IMR-90 (cell line): ENCODE results near the gene ABHD12. TPM values are rescaled to one million over a fixed set of nuclear protein-coding genes. Genes with fewer than 3 reads are reported as not detected.

Experiments
- ATAC-seq: fragments of 200-7000 bp; cut with Tn5 transposase; 2 replicates; pipeline ENCODE4 v1.9.1; 2020; ENCODE audit warnings: low read depth, mild to moderate bottlenecking, moderate library complexity
- BruUV-seq: library from RNA; stranded (reverse); fragments of 400-500 nt; replicated peaks from 2 replicates; lab custom pipeline; 2021; lab: Mats Ljungman, UMichigan
- CTCF ChIA-PET: fragments of 300-600 bp; formaldehyde crosslinking; extraction: SDS; loops from one replicate; lab custom pipeline; 2021; ENCODE audit warnings: antibody characterized with exemption; lab: Yijun Ruan, JAX
- POLR2A ChIA-PET: fragments of 300-600 bp; sonication (Branson Sonifier 250); formaldehyde crosslinking; loops from one replicate; lab custom pipeline; 2022; ENCODE audit warnings: antibody characterized with exemption; ENCODE audit not compliant: unreplicated experiment; lab: Charles Lee
- DNase-seq: peaks from one replicate; pipeline ENCODE4 v3.0.0; 2013
- H2AFZ ChIP-seq: replicated peaks from 2 replicates; pipeline ENCODE3; 2013; ENCODE audit warnings: low read length, mild to moderate bottlenecking; ENCODE audit not compliant: poor library complexity
- H2AK5ac ChIP-seq: 2 replicates; pipeline ENCODE4 v1.6.1; 2013; ENCODE audit warnings: low read depth, low read length, inconsistent platforms
- H2AK9ac ChIP-seq: replicated peaks from 2 replicates; pipeline ENCODE3; 2013; ENCODE audit warnings: mild to moderate bottlenecking, low read depth, low read length, moderate library complexity; ENCODE audit not compliant: poor library complexity
- H2BK120ac ChIP-seq: 2 replicates; pipeline ENCODE4 v1.6.1; 2013; ENCODE audit warnings: low read depth, low read length, inconsistent platforms
- H2BK15ac ChIP-seq: 3 replicates; pipeline ENCODE4 v1.6.1; 2013; ENCODE audit warnings: low read depth, low read length, inconsistent platforms
- H2BK20ac ChIP-seq: 2 replicates; pipeline ENCODE4 v1.6.1; 2013; ENCODE audit warnings: low read depth, mild to moderate bottlenecking, inconsistent platforms, low read length, moderate library complexity
- H2BK5ac ChIP-seq: 2 replicates; pipeline ENCODE4 v1.6.1; 2013; ENCODE audit warnings: mild to moderate bottlenecking, low read depth, low read length, inconsistent platforms; ENCODE audit not compliant: poor library complexity, severe bottlenecking
- H3K14ac ChIP-seq: replicated peaks from 2 replicates; pipeline ENCODE4 v1.6.1; 2013; ENCODE audit warnings: low read depth, low read length, inconsistent platforms
- H3K18ac ChIP-seq: 2 replicates; pipeline ENCODE4 v1.6.1; 2013; ENCODE audit warnings: low read depth, low read length, control low read depth
- H3K23ac ChIP-seq: 2 replicates; pipeline ENCODE4 v1.6.1; 2013; ENCODE audit warnings: low read depth, low read length, inconsistent platforms
- H3K27ac ChIP-seq: 2 replicates; pipeline ENCODE4 v1.5.1; 2013; ENCODE audit warnings: mild to moderate bottlenecking, control low read depth, low read length; ENCODE audit not compliant: insufficient read depth
- H3K27me3 ChIP-seq: 2 replicates; pipeline ENCODE4 v1.6.1; 2013; ENCODE audit warnings: low read length; ENCODE audit not compliant: control insufficient read depth, insufficient read depth
- H3K36me3 ChIP-seq: 2 replicates; pipeline ENCODE4 v1.6.1; 2013; ENCODE audit warnings: low read length, mixed read lengths; ENCODE audit not compliant: control insufficient read depth, insufficient read depth
- H3K4ac ChIP-seq: 2 replicates; pipeline ENCODE4 v1.6.1; 2013; ENCODE audit warnings: low read depth, low read length, inconsistent platforms
- H3K4me1 ChIP-seq: 2 replicates; pipeline ENCODE4 v1.6.1; 2013; ENCODE audit warnings: low read length, mixed read lengths; ENCODE audit not compliant: control insufficient read depth, insufficient read depth
- H3K4me2 ChIP-seq: 2 replicates; pipeline ENCODE4 v1.6.1; 2013; ENCODE audit warnings: low read depth, mild to moderate bottlenecking, control low read depth, low read length, moderate library complexity
- H3K4me3 ChIP-seq: 2 replicates; pipeline ENCODE4 v1.5.1; 2013; ENCODE audit warnings: low read depth, mild to moderate bottlenecking, control low read depth, low read length, moderate library complexity; ENCODE audit not compliant: insufficient read depth
- H3K56ac ChIP-seq: 2 replicates; pipeline ENCODE4 v1.6.1; 2013; ENCODE audit warnings: low read length, inconsistent platforms; ENCODE audit not compliant: insufficient read depth; ENCODE audit errors: extremely low read depth
- H3K79me1 ChIP-seq, 2 experiments: 2 replicates each; pipeline ENCODE4 v1.6.1; 2013; ENCODE audit warnings: low read length in 2 of 2, inconsistent platforms in 1 of 2, low read depth in 1 of 2
- H3K9ac ChIP-seq: 2 replicates; pipeline ENCODE4 v1.6.1; 2013; ENCODE audit warnings: low read depth, low read length, control low read depth
- H3K9me1 ChIP-seq: 2 replicates; pipeline ENCODE4 v1.6.1; 2013; ENCODE audit warnings: low read length, inconsistent platforms; ENCODE audit not compliant: insufficient read depth
- H3K9me3 ChIP-seq: 2 replicates; pipeline ENCODE4 v1.6.1; 2013; ENCODE audit warnings: low read length; ENCODE audit not compliant: control insufficient read depth, insufficient read depth
- H4K20me1 ChIP-seq: 2 replicates; pipeline ENCODE4 v1.6.1; 2013; ENCODE audit warnings: low read length, inconsistent platforms; ENCODE audit not compliant: insufficient read depth
- H4K5ac ChIP-seq: 2 replicates; pipeline ENCODE4 v1.6.1; 2013; ENCODE audit warnings: mild to moderate bottlenecking, low read depth, low read length, control low read depth
- H4K8ac ChIP-seq, 2 experiments: 2 replicates each; pipeline ENCODE4 v1.6.1; 2013; ENCODE audit warnings: low read depth in 2 of 2, low read length in 2 of 2, control low read depth in 1 of 2, inconsistent platforms in 1 of 2
- H4K91ac ChIP-seq: 2 replicates; pipeline ENCODE4 v1.6.1; 2013; ENCODE audit warnings: low read depth, low read length, inconsistent platforms; ENCODE audit not compliant: insufficient read depth
- BHLHE40 ChIP-seq: fragments of 150-350 bp; IDR thresholded peaks from 2 replicates; pipeline ENCODE4 v1.6.1; 2016; ENCODE audit warnings: mild to moderate bottlenecking, low read depth, low read length
- POLR2A ChIP-seq: IDR thresholded peaks from 2 replicates; pipeline ENCODE4 v1.6.1; 2012; ENCODE audit warnings: mild to moderate bottlenecking, low read depth, low read length
- RFX5 ChIP-seq: IDR thresholded peaks from 2 replicates; pipeline ENCODE4 v1.8.0; 2012; ENCODE audit warnings: low read depth, mild to moderate bottlenecking, low read length, moderate library complexity
- SMC3 ChIP-seq: fragments of 150-350 bp; IDR thresholded peaks from 2 replicates; pipeline ENCODE4 v1.6.1; 2016; ENCODE audit warnings: low read depth, mild to moderate bottlenecking, antibody characterized with exemption, low read length, moderate library complexity
- WGBS, 2 experiments: methylation state at CpG; one replicate each; pipeline versions ENCODE4 v1.1.5 to v1.1.7; 2013; ENCODE audit warnings: missing lambda C conversion rate in 2 of 2; ENCODE audit not compliant: insufficient read length in 1 of 2; ENCODE audit errors: extremely low coverage in 2 of 2; 5-methylcytosine and 5-hydroxymethylcytosine counted together
- dilution Hi-C: fragments of 300-500 bp; cut with HindIII; formaldehyde crosslinking; loops from one replicate; pipeline ENCODE4 v1.14.3; 2018; ENCODE audit warnings: low sequenced_read_pairs; ENCODE audit not compliant: unreplicated experiment
- in situ Hi-C: fragments of 300-500 bp; cut with MboI; formaldehyde crosslinking; loops from 3 replicates; pipeline ENCODE4 v1.14.3; 2019; ENCODE audit warnings: low sequenced_read_pairs, inconsistent platforms, mixed read lengths
- intact Hi-C: fragments of 100-400 bp; cut with micrococcal nuclease; formaldehyde crosslinking; loops from 2 replicates; pipeline ENCODE4 v1.10.0; 2022
- polyA plus RNA-seq, 3 experiments: library from polyadenylated mRNA; depleted of rRNA; stranded (reverse); fragments of >200 nt; gene quantifications; 2 replicates each; pipeline ENCODE4 v1.2.3, GENCODE V29; 2012; ENCODE audit warnings: low replicate concordance in 1 of 3
- total RNA-seq: library from RNA; depleted of rRNA; stranded (reverse); fragments of >200 nt; gene quantifications from 2 replicates; pipeline ENCODE4 v1.2.3, GENCODE V29; 2012
- TF ChIP-seq, protein P1 (sequence below): fragments of 150-350 bp; IDR thresholded peaks from 2 replicates; pipeline ENCODE4 v1.6.1; 2016; ENCODE audit warnings: low read depth, mild to moderate bottlenecking, low read length, moderate library complexity, borderline replicate concordance

Gene ABHD12
- total and polyA plus RNA-seq, 2 of the 4 experiments (the other 2 are of a cell fraction), result 80.7 to 108 TPM

DNA sequence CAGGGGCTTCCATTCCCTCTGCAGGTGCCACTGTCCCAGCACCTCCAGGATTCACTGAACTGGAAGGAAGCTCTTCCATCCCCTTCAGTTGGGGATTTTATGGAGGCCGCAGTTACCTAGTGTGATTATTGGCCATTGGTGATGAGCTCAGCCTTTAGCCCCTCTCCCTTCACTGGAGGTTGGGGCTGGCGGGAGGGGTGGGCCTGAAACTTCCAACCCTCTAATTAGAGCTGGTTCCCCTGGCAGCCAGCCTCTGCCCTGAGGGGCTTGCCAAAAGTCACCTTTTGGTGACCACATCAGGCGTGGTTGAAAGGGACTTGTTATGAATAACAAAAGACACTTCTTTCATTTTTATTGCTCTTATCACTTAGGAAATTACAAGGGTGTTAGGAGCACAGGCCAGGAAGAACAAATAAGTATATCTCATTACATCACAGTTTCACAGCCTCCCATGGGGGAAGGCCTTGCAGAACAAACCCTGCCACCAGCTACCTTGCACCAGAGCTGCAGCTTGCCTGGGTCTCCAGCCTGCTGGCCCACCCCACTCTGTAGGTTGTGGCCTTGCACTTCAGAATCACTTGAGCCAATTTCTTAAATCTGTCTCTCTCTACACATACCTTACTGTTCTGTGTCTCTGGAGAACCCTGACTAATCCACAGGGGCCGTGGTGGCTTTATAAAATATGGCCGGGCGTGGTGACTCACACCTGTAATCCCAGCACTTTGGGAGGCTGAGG, 137.8 kb downstream of the ABHD12 start:
- no peak overlapping the region for H2BK120ac ChIP-seq
- no peak overlapping the region for H3K18ac ChIP-seq
- BruUV-seq, result no TSS peak
- H3K9me3 ChIP-seq, result no peaks in the 10 kb centered on the region
- H3K4me3 ChIP-seq, result no peak overlapping the region
- no CpG with 5 or more reads among the region's 6 CpGs for WGBS, 2 experiments
- no peak overlapping the region for H2BK20ac ChIP-seq
- dilution Hi-C loops, result no loop called here
- H4K5ac ChIP-seq, result no peak overlapping the region
- no peak for ATAC-seq
- H2AK9ac ChIP-seq, result no peak overlapping the region
- H3K4me1 ChIP-seq, result peaks cover 14% of the 10 kb centered on the region
- TF ChIP-seq RFX5 (no peak), SMC3 (no peak), POLR2A (no peak), BHLHE40 (no peak)
- TF ChIP-seq, protein P1, sequence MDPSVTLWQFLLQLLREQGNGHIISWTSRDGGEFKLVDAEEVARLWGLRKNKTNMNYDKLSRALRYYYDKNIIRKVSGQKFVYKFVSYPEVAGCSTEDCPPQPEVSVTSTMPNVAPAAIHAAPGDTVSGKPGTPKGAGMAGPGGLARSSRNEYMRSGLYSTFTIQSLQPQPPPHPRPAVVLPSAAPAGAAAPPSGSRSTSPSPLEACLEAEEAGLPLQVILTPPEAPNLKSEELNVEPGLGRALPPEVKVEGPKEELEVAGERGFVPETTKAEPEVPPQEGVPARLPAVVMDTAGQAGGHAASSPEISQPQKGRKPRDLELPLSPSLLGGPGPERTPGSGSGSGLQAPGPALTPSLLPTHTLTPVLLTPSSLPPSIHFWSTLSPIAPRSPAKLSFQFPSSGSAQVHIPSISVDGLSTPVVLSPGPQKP, result no peak
- peaks cover 34% of the 10 kb centered on the region for H3K9me1 ChIP-seq
- no peak overlapping the region for H3K9ac ChIP-seq
- no peak overlapping the region for H3K27ac ChIP-seq
- no peak overlapping the region for H3K14ac ChIP-seq
- in situ Hi-C loops, result loop anchor here (10.0 to 25.0 kb wide), 5 partner anchors 58 to 1616 kb away; partner anchors contain the start of genes APMAP, CST3 and ENTPD6
- H3K79me1 ChIP-seq, result peaks cover 23 to 82% of the 10 kb centered on the region in 2 experiments
- no peaks in the 10 kb centered on the region for H3K27me3 ChIP-seq
- no peak overlapping the region for H3K4me2 ChIP-seq
- intact Hi-C loops, result no loop called here
- no peak overlapping the region for H2AFZ ChIP-seq
- H4K20me1 ChIP-seq, result peaks cover 84% of the 10 kb centered on the region
- H2AK5ac ChIP-seq, result no peak overlapping the region
- H3K56ac ChIP-seq, result no peak overlapping the region
- H3K23ac ChIP-seq, result no peak overlapping the region
- H2BK5ac ChIP-seq, result no peak overlapping the region
- no peak for DNase-seq
- POLR2A ChIA-PET, result no interaction called here
- H3K36me3 ChIP-seq, result peaks cover 10% of the 10 kb centered on the region
- H3K4ac ChIP-seq, result no peak overlapping the region
- H4K8ac ChIP-seq, result no peak overlapping the region
- CTCF ChIA-PET, result interaction anchor here (0.6 kb wide), 1 partner anchor 134 kb away, joined by 6 read pairs; no protein-coding TSS in a partner anchor
- H2BK15ac ChIP-seq, result no peak overlapping the region
- no peak overlapping the region for H4K91ac ChIP-seq
